GM18498 (cell line): ENCODE results near the gene QRICH2.

Experiments used
- ATAC-seq: cut with Tn5 transposase; IDR thresholded peaks from one replicate; pipeline ENCODE4 v1.9.1; 2021; ENCODE audit warnings: mild to moderate bottlenecking, moderate library complexity; ENCODE audit not compliant: unreplicated experiment

The QRICH2 gene

GRCh38 chr17:76279742-76280287, 28.3 kb downstream of the QRICH2 start:
- ATAC-seq, result no peak

GRCh38 chr17:76278952-76279741, 28.9 kb downstream of the QRICH2 start:
- peak; percentile 56 for ATAC-seq

GRCh38 chr17:76278268-76278908, 29.7 kb downstream of the QRICH2 start:
- no peak for ATAC-seq

- ATAC-seq, result no peak
Measured at GRCh38 chr17:76277300-76278267, 30.5 kb downstream of the QRICH2 start.

- no peak for ATAC-seq
Measured at GRCh38 chr17:76276461-76277299, 31.4 kb downstream of the QRICH2 start.

- no peak for ATAC-seq
Measured at GRCh38 chr17:76276069-76276431, 32.0 kb downstream of the QRICH2 start.

GRCh38 chr17:76275382-76276068, 32.6 kb downstream of the QRICH2 start:
- no peak for ATAC-seq

- ATAC-seq, result no peak
Measured at GRCh38 chr17:76274112-76274956, 33.7 kb downstream of the QRICH2 start.

- no peak for ATAC-seq
Measured at GRCh38 chr17:76273445-76274111, 34.5 kb downstream of the QRICH2 start.

GRCh38 chr17:76272541-76273444, 35.3 kb downstream of the QRICH2 start:
- ATAC-seq, result peak; percentile 11

GRCh38 chr17:76271669-76272540, 36.2 kb downstream of the QRICH2 start:
- peak; percentile 63 for ATAC-seq

- peak; percentile 2 for ATAC-seq
Measured at GRCh38 chr17:76270770-76271668, 37.1 kb downstream of the QRICH2 start.

GRCh38 chr17:76270127-76270592, 37.9 kb downstream of the QRICH2 start:
- ATAC-seq, result no peak

- ATAC-seq, result no peak
Measured at GRCh38 chr17:76268991-76269981, 38.8 kb downstream of the QRICH2 start.
